ENCODE measurements around the gene FKBP10.

The FKBP10 gene

GRCh38 chr17:41786227-41787020 is 26.4 kb upstream of the FKBP10 start, which contains the start of gene JUP:
Gene JUP (minus strand): TSS chr17:41786711. CDS start chr17:41771854, 14,857 bp downstream.
- TF ChIP-seq JUND (IDR thresholded peaks at IDR 0.05; ENCODE audit: low read depth), result no peak
- peak; percentile 99 to 100 for DNase-seq (ENCODE audit: low read depth in 1 of 2, low spot score in 1 of 2)
- in situ Hi-C loops (cut with HindIII; ENCODE audit: low pct_unique_long_range_greater_than_20kb, low sequenced_read_pairs), result no loop called here

GRCh38 chr17:41787021-41787418 is 25.8 kb upstream of the FKBP10 start:
- DNase-seq (ENCODE audit: low read depth in 1 of 2, low spot score in 1 of 2), result no peak
- no peak for TF ChIP-seq JUND (IDR thresholded peaks at IDR 0.05; ENCODE audit: low read depth)
- in situ Hi-C loops (cut with HindIII; ENCODE audit: low pct_unique_long_range_greater_than_20kb, low sequenced_read_pairs), result no loop called here

- no peak for TF ChIP-seq JUND (IDR thresholded peaks at IDR 0.05; ENCODE audit: low read depth)
- peak in 1 of 2 experiments; percentile 95 for DNase-seq (ENCODE audit: low read depth in 1 of 2, low spot score in 1 of 2)
- in situ Hi-C loops (cut with HindIII; ENCODE audit: low pct_unique_long_range_greater_than_20kb, low sequenced_read_pairs), result no loop called here
Observed at GRCh38 chr17:41792845-41793783, 19.7 kb upstream of the FKBP10 start.

- no peak for TF ChIP-seq JUND (IDR thresholded peaks at IDR 0.05; ENCODE audit: low read depth)
- in situ Hi-C loops (cut with HindIII; ENCODE audit: low pct_unique_long_range_greater_than_20kb, low sequenced_read_pairs), result no loop called here
- DNase-seq (ENCODE audit: low read depth in 1 of 2, low spot score in 1 of 2), result peak in 1 of 2 experiments; percentile 57
Observed at GRCh38 chr17:41793784-41794539, 18.8 kb upstream of the FKBP10 start.

- TF ChIP-seq JUND (IDR thresholded peaks at IDR 0.05; ENCODE audit: low read depth), result no peak
- DNase-seq (ENCODE audit: low read depth in 1 of 2, low spot score in 1 of 2), result no peak
- in situ Hi-C loops (cut with HindIII; ENCODE audit: low pct_unique_long_range_greater_than_20kb, low sequenced_read_pairs), result no loop called here
Observed at GRCh38 chr17:41794540-41794975, 18.2 kb upstream of the FKBP10 start.

GRCh38 chr17:41796121-41796895 is 16.5 kb upstream of the FKBP10 start:
- in situ Hi-C loops (cut with HindIII; ENCODE audit: low pct_unique_long_range_greater_than_20kb, low sequenced_read_pairs), result no loop called here
- DNase-seq (ENCODE audit: low read depth in 1 of 2, low spot score in 1 of 2), result peak in 1 of 2 experiments; percentile 75
- peak; percentile 79; the same call in 1 of the 2 replicates for TF ChIP-seq JUND (IDR thresholded peaks at IDR 0.05; ENCODE audit: low read depth)

- in situ Hi-C loops (cut with HindIII; ENCODE audit: low pct_unique_long_range_greater_than_20kb, low sequenced_read_pairs), result no loop called here
- TF ChIP-seq JUND (IDR thresholded peaks at IDR 0.05; ENCODE audit: low read depth), result no peak
Observed at GRCh38 chr17:41797377-41797776, 15.4 kb upstream of the FKBP10 start.

GRCh38 chr17:41799366-41799765 is 13.4 kb upstream of the FKBP10 start:
- DNase-seq (ENCODE audit: low read depth in 1 of 2, low spot score in 1 of 2), result no peak
- no peak for TF ChIP-seq JUND (IDR thresholded peaks at IDR 0.05; ENCODE audit: low read depth)
- in situ Hi-C loops (cut with HindIII; ENCODE audit: low pct_unique_long_range_greater_than_20kb, low sequenced_read_pairs), result no loop called here

More at GRCh38 chr17:41797377-41797776, 15.4 kb upstream of the FKBP10 start:
- no peak for DNase-seq (ENCODE audit: low read depth in 1 of 2, low spot score in 1 of 2)

GRCh38 chr17:41800601-41801373 is 12.0 kb upstream of the FKBP10 start:
- peak in 1 of 2 experiments; percentile 86 for DNase-seq (ENCODE audit: low read depth in 1 of 2, low spot score in 1 of 2)
- in situ Hi-C loops (cut with HindIII; ENCODE audit: low pct_unique_long_range_greater_than_20kb, low sequenced_read_pairs), result no loop called here
- no peak for TF ChIP-seq JUND (IDR thresholded peaks at IDR 0.05; ENCODE audit: low read depth)

GRCh38 chr17:41801374-41802271 is 11.2 kb upstream of the FKBP10 start:
- no peak for TF ChIP-seq JUND (IDR thresholded peaks at IDR 0.05; ENCODE audit: low read depth)
- in situ Hi-C loops (cut with HindIII; ENCODE audit: low pct_unique_long_range_greater_than_20kb, low sequenced_read_pairs), result no loop called here
- DNase-seq (ENCODE audit: low read depth in 1 of 2, low spot score in 1 of 2), result peak; percentile 76 to 93

Measured in T47D (cell line).